ENCODE results near the gene KCNK15.

GRCh38 chr20:44723391-44723790 is 22.3 kb upstream of the KCNK15 start:
- no peak for TF ChIP-seq POLR2AphosphoS5 (IDR thresholded peaks at IDR 0.05; ENCODE audit: low read depth, low read length)
- no peak for TF ChIP-seq POLR2A (IDR thresholded peaks at IDR 0.05; ENCODE audit: low read depth, low read length)

Measured in GM12892 (cell line).